ENCODE measurements around the gene PREP. TPM values are rescaled to one million over a fixed set of nuclear protein-coding genes. Genes with fewer than 3 reads are reported as not detected.

Gene PREP
- total and polyA plus RNA-seq, 2 of the 8 experiments (the other 6 are each of a cell fraction or from before 2014, with no cell fraction given): 26.8 to 70.0 TPM

GRCh38 chr6:105345506-105345905 is 57.4 kb downstream of the PREP start:
- Histone ChIP-seq H3K27ac (ENCODE audit: low read depth, low read length) (no peak overlapping the region), H2BK20ac (ENCODE audit: low read length) (no peak overlapping the region), H3K36me3 (ENCODE audit: control insufficient read depth in 2 of 4, insufficient read depth in 4 of 4, low read length in 3 of 4) (peaks cover 0 to 5% (median 2%) of the 10 kb centered on the region in 4 experiments; a peak in 4 of 8 replicates), H2BK5ac (ENCODE audit: low read depth, low read length) (no peak overlapping the region), H4K5ac (ENCODE audit: insufficient read length, low read depth, low read length) (no peak overlapping the region), H2AK5ac (ENCODE audit: low read depth, low read length) (no peak overlapping the region), H3K18ac (ENCODE audit: extremely low read depth, low read length) (no peak overlapping the region), H3K4me1 (replicated peaks in 1 of 4; ENCODE audit: control insufficient read depth in 3 of 4, insufficient read depth in 4 of 4, low read length in 3 of 4) (no peaks in the 10 kb centered on the region), H3K4ac (replicated peaks; ENCODE audit: insufficient read length, low read depth, low read length) (no peak overlapping the region), H3K9me3 (ENCODE audit: insufficient read depth in 2 of 2, low read depth in 1 of 2, low read length in 1 of 2) (no peaks in the 10 kb centered on the region), H4K20me1 (replicated peaks in 1 of 2; ENCODE audit: control insufficient read depth in 1 of 2, insufficient read depth in 2 of 2, low read length in 2 of 2) (no peaks in the 10 kb centered on the region), H4K8ac (ENCODE audit: extremely low read depth, insufficient read depth, low read length) (no peak overlapping the region), H3K23me2 (ENCODE audit: low read depth, low read length) (no peaks in the 10 kb centered on the region), H2BK120ac (replicated peaks; ENCODE audit: low read depth, low read length) (no peak overlapping the region), H3K56ac (replicated peaks; ENCODE audit: insufficient read length, low read depth, low read length) (no peak overlapping the region), H3K9ac (replicated peaks in 1 of 4; ENCODE audit: extremely low read depth in 1 of 4, low read depth in 3 of 4, low read length in 3 of 4) (no peak overlapping the region), H2AFZ (ENCODE audit: low read length) (no peak overlapping the region), H3K27me3 (replicated peaks in 1 of 4; ENCODE audit: control insufficient read depth in 3 of 4, extremely low read depth in 1 of 4, insufficient read depth in 3 of 4, low read length in 3 of 4) (no peaks in the 10 kb centered on the region), H2BK12ac (ENCODE audit: low read depth, low read length) (no peak overlapping the region), H3K4me2 (ENCODE audit: insufficient read depth in 1 of 2, low read depth in 2 of 2, low read length in 2 of 2) (no peak overlapping the region), H3K79me2 (ENCODE audit: control insufficient read depth in 1 of 2, insufficient read depth in 2 of 2, low read length in 2 of 2) (no peaks in the 10 kb centered on the region), H4K91ac (replicated peaks; ENCODE audit: insufficient read length, low read length) (no peak overlapping the region), H3K23ac (ENCODE audit: insufficient read length) (no peak overlapping the region), H3K14ac (ENCODE audit: insufficient read length) (no peak overlapping the region), H2BK15ac (ENCODE audit: low read length) (no peak overlapping the region), H3K4me3 (ENCODE audit: extremely low read depth in 1 of 4, insufficient read depth in 2 of 4, low read depth in 3 of 4, low read length in 4 of 4) (no peak overlapping the region), H3K79me1 (ENCODE audit: low read depth, low read length) (no peaks in the 10 kb centered on the region)
- no peak for TF ChIP-seq RFX5 (IDR thresholded peaks at IDR 0.05; ENCODE audit: borderline replicate concordance, low read depth, low read length)
- TF ChIP-seq KDM4A (IDR thresholded peaks at IDR 0.05; ENCODE audit: low read depth, low read length, severe bottlenecking): no peak
- TF ChIP-seq TBP (IDR thresholded peaks at IDR 0.05; ENCODE audit: low read depth, low read length): no peak
- no peak for TF ChIP-seq SIX5 (IDR thresholded peaks at IDR 0.05; ENCODE audit: low read depth, low read length)
- TF ChIP-seq CBX8 (IDR thresholded peaks at IDR 0.05; ENCODE audit: borderline replicate concordance, low read depth, low read length): no peak
- TF ChIP-seq EGR1 (IDR thresholded peaks at IDR 0.05; ENCODE audit: borderline replicate concordance, low read depth, low read length): no peak
- TF ChIP-seq NANOG (IDR thresholded peaks at IDR 0.05; ENCODE audit: insufficient read depth, low read depth, low read length, poor library complexity, severe bottlenecking): no peak
- no peak for TF ChIP-seq SP2 (IDR thresholded peaks at IDR 0.05; ENCODE audit: low read length)
- ChIA-PET POLR2A (ENCODE audit: partially characterized antibody) (interaction anchor here (1.1 kb wide), 1 partner anchor 487 kb away, joined by 5 read pairs; no protein-coding TSS in a partner anchor), CTCF (ENCODE audit: partially characterized antibody) (interaction anchor here (0.8 to 1.6 kb wide), 3 partner anchors 18 to 57 kb away, joined by 5 to 7 read pairs (median 5); partner anchors contain the start of gene PREP)
- 94% methylated on average over 4 of the region's 4 CpGs; no CpG with 5 or more reads in 1 of the 2 experiments for WGBS, 2 experiments (ENCODE audit: extremely low coverage in 1 of 2, insufficient coverage in 1 of 2, insufficient read length in 1 of 2, insufficient replicate concordance in 2 of 2, low coverage in 1 of 2, low lambda C conversion rate in 2 of 2, missing lambda C conversion rate in 1 of 2)
- FAIRE-seq (no peak), DNase-seq (ENCODE audit: low read depth in 1 of 2, low spot score in 2 of 2) (no peak)

Data from H1 (cell line).